ENCODE results near the gene TUT4. TPM values are rescaled to one million over a fixed set of nuclear protein-coding genes. Genes with fewer than 3 reads are reported as not detected.

The TUT4 gene
- total and polyA plus RNA-seq, 2 experiments from 2014 or later: 69.9 to 116 TPM

- TF ChIP-seq ETS1 (IDR thresholded peaks at IDR 0.05): no peak
- no peak for TF ChIP-seq CTCF (conservative IDR thresholded peaks at IDR 0.05; ENCODE audit: low read depth in 2 of 2)
- TF ChIP-seq JUNB (IDR thresholded peaks at IDR 0.05; ENCODE audit: unreplicated experiment): no peak
- no peak for TF ChIP-seq REST (IDR thresholded peaks at IDR 0.05; ENCODE audit: unreplicated experiment)
These were observed 22.2 kb downstream of the TUT4 start (continued) for GRCh38 chr1:52530563-52531144.

GRCh38 chr1:52523376-52523775 is 29.5 kb downstream of the TUT4 start:
- Histone ChIP-seq H3K27ac (ENCODE audit: low read depth) (no peak overlapping the region), H4K20me1 (replicated peaks; ENCODE audit: insufficient read depth) (peaks cover 7% of the 10 kb centered on the region; the same call in 1 of the 2 replicates), H3K27me3 (ENCODE audit: insufficient read depth) (no peaks in the 10 kb centered on the region), H3K79me2 (replicated peaks; ENCODE audit: insufficient read depth) (peaks cover 28% of the 10 kb centered on the region), H3K36me3 (ENCODE audit: insufficient read depth) (no peaks in the 10 kb centered on the region), H3F3A (replicated peaks; ENCODE audit: low read depth) (no peaks in the 10 kb centered on the region; the same call in 1 of the 2 replicates), H3K9me2 (ENCODE audit: insufficient read depth) (no peaks in the 10 kb centered on the region), H3K4me1 (ENCODE audit: insufficient read depth) (peaks cover 3% of the 10 kb centered on the region; the same call in 1 of the 2 replicates), H3K4me3 (no peak overlapping the region), H3K4me2 (no peak overlapping the region), H2AFZ (no peak overlapping the region)
- peaks cover 13% of the 10 kb centered on the region; the same call in 2 of the 3 replicates for H3K36me3 Mint-ChIP-seq (ENCODE audit: low read depth)
- no peak overlapping the region for H3K4me3 Mint-ChIP-seq
- H3K4me1 Mint-ChIP-seq: peaks cover 2% of the 10 kb centered on the region; the same call in 2 of the 3 replicates
- H3K27ac Mint-ChIP-seq: no peak overlapping the region
- H3K9me3 Mint-ChIP-seq: no peaks in the 10 kb centered on the region
- no peaks in the 10 kb centered on the region for H3K27me3 Mint-ChIP-seq (ENCODE audit: insufficient read depth, low read depth, poor library complexity)
- no peak for ATAC-seq
- DNase-seq (ENCODE audit: low spot score): no peak
- TF ChIP-seq ZNF462 (CRISPR knock-in tag; IDR thresholded peaks at IDR 0.05) (no peak), REST (IDR thresholded peaks at IDR 0.05; ENCODE audit: unreplicated experiment) (no peak), JUNB (IDR thresholded peaks at IDR 0.05; ENCODE audit: unreplicated experiment) (no peak)

Data from GM23338 (cell line).